ENCODE data around the gene RIMS1. TPM values are rescaled to one million over a fixed set of nuclear protein-coding genes. Genes with fewer than 3 reads are reported as not detected.

RIMS1 gene
- total RNA-seq, 4 donors from 2014 or later = 0.17 to 0.89 (median 0.44) TPM

- TF ChIP-seq POLR2A (IDR thresholded peaks at IDR 0.05) (no peak), CTCF (IDR thresholded peaks at IDR 0.05) (no peak)
- no peaks in the 10 kb centered on the region for H3K36me3 ChIP-seq
- intact Hi-C loops (cut with DNase I) = no loop called here
- no peak for DNase-seq
- 87 to 89% methylated on average over 2 of the region's 2 CpGs for WGBS, 2 donors
- no peaks in the 10 kb centered on the region for H3K27me3 ChIP-seq
- H3K9me3 ChIP-seq = no peaks in the 10 kb centered on the region
- no peaks in the 10 kb centered on the region for H3K4me1 ChIP-seq
- no peak overlapping the region for H3K4me3 ChIP-seq (replicated peaks in 1 of 3)
- no peak overlapping the region for H3K27ac ChIP-seq
Observed at GRCh38 chr6:71892641-71893040, 6.3 kb downstream of the RIMS1 start.

GRCh38 chr6:71900642-71901041 is 14.3 kb downstream of the RIMS1 start:
- WGBS, 2 donors = 64 to 75% methylated on average over 1 of the region's 1 CpG
- intact Hi-C loops (cut with DNase I) = no loop called here
- Histone ChIP-seq H3K36me3 (no peaks in the 10 kb centered on the region), H3K27me3 (no peaks in the 10 kb centered on the region), H3K27ac (no peak overlapping the region), H3K9me3 (no peaks in the 10 kb centered on the region), H3K4me3 (replicated peaks in 1 of 3) (no peak overlapping the region), H3K4me1 (no peaks in the 10 kb centered on the region)
- TF ChIP-seq POLR2A (IDR thresholded peaks at IDR 0.05) (no peak), CTCF (IDR thresholded peaks at IDR 0.05) (no peak)
- DNase-seq = no peak

GRCh38 chr6:71902261-71902660 is 15.9 kb downstream of the RIMS1 start:
- no peaks in the 10 kb centered on the region for H3K4me1 ChIP-seq
- no peak overlapping the region for H3K27ac ChIP-seq
- intact Hi-C loops (cut with DNase I) = no loop called here
- DNase-seq = no peak
- no peaks in the 10 kb centered on the region for H3K36me3 ChIP-seq
- TF ChIP-seq CTCF (IDR thresholded peaks at IDR 0.05) (no peak), POLR2A (IDR thresholded peaks at IDR 0.05) (no peak)
- H3K4me3 ChIP-seq (replicated peaks in 1 of 3) = no peak overlapping the region
- no peaks in the 10 kb centered on the region for H3K27me3 ChIP-seq
- no peaks in the 10 kb centered on the region for H3K9me3 ChIP-seq

GRCh38 chr6:71906813-71907212 is 20.5 kb downstream of the RIMS1 start:
- Histone ChIP-seq H3K4me1 (no peaks in the 10 kb centered on the region), H3K27me3 (no peaks in the 10 kb centered on the region), H3K27ac (no peak overlapping the region), H3K9me3 (no peaks in the 10 kb centered on the region), H3K36me3 (no peaks in the 10 kb centered on the region), H3K4me3 (replicated peaks in 1 of 3) (no peak overlapping the region)
- intact Hi-C loops (cut with DNase I) = no loop called here
- DNase-seq = no peak
- TF ChIP-seq POLR2A (IDR thresholded peaks at IDR 0.05) (no peak), CTCF (IDR thresholded peaks at IDR 0.05) (no peak)

GRCh38 chr6:71908162-71908765 is 21.9 kb downstream of the RIMS1 start:
- no peaks in the 10 kb centered on the region for H3K4me1 ChIP-seq
- no peak overlapping the region for H3K27ac ChIP-seq
- no peak for DNase-seq
- H3K36me3 ChIP-seq = no peaks in the 10 kb centered on the region
- no peak overlapping the region for H3K4me3 ChIP-seq (replicated peaks in 1 of 3)
- H3K27me3 ChIP-seq = no peaks in the 10 kb centered on the region
- intact Hi-C loops (cut with DNase I) = no loop called here
- WGBS, 2 donors = 80 to 81% methylated on average over 4 of the region's 4 CpGs
- no peaks in the 10 kb centered on the region for H3K9me3 ChIP-seq
- no peak for TF ChIP-seq CTCF (IDR thresholded peaks at IDR 0.05)
- TF ChIP-seq POLR2A (IDR thresholded peaks at IDR 0.05) = no peak
